Daoy (cell line): Measurements from ENCODE around the gene PMPCA. TPM values are rescaled to one million over a fixed set of nuclear protein-coding genes. Genes with fewer than 3 reads are reported as not detected.
A peak's percentile ranks its signal among the peaks of the same experiment; 100 is the strongest.
"Not testable (repeated sequence)": the region's sequence is repeated elsewhere in the genome, so short reads cannot be mapped to it uniquely, and the experiment has no call there.

Experiments
- DNase-seq: peaks from one replicate; pipeline ENCODE4 v3.0.0-alpha.2; 2015; ENCODE audit warnings: low read depth
- total RNA-seq: library from RNA; depleted of rRNA; stranded (reverse); fragments of >200 nt; shearing (Covaris generic); gene quantifications from 2 replicates; pipeline ENCODE4 v1.2.3, GENCODE V29; 2014

The PMPCA gene
- total RNA-seq, 1 experiment from 2014 or later, result 85.3 TPM

DNA sequence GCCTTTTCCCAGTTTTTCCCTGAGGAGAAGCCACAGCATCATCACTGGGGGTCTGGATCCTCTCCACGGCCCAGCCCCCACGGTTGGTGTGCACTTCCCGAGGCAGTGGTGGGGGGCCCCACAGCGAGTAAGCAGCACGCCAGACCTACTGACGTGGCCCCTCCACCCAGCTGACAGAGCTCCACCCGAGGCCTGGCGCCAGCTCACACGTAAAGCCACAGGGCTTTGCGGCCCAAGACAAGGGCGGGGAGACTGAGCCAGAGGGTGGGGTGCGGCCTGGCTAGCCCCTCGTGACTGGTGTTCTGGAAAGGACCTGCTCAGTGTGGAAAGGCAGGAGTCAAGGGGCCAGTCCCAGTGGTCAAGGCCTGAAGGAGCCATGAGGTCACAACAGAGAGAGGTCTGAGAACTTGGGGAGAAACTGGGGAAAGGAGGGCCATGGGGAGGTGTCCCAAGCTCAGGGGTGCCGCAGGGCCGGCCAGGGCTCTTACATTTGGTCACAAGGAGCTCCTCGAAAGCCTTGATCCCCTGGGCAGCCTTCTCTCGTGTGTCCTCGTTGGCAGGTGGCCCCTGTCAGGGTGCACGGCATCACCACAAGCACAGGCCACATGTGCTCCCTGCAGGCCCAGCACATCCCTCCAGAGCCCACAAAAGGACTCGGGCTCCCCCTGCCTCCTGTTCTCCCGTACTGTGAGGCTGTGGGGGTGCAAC is 16.0 kb upstream of the PMPCA start:
- no peak for DNase-seq

DNA sequence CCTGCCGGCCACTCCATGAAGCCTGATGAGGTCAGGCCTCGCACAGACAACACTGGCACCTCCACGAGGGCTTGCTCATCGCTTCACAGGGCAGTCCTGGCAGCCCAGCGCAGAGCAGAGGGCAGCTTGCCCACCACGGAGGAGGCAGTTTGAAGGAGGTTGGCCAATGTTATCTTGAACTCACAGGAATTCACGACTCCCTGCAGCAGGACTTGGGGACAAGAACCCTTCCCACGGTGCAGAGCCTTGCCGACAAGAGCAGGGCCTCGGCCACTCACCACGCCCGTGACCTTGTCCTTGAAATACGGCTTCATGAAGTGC is 15.5 kb upstream of the PMPCA start:
- DNase-seq, result no peak

DNA sequence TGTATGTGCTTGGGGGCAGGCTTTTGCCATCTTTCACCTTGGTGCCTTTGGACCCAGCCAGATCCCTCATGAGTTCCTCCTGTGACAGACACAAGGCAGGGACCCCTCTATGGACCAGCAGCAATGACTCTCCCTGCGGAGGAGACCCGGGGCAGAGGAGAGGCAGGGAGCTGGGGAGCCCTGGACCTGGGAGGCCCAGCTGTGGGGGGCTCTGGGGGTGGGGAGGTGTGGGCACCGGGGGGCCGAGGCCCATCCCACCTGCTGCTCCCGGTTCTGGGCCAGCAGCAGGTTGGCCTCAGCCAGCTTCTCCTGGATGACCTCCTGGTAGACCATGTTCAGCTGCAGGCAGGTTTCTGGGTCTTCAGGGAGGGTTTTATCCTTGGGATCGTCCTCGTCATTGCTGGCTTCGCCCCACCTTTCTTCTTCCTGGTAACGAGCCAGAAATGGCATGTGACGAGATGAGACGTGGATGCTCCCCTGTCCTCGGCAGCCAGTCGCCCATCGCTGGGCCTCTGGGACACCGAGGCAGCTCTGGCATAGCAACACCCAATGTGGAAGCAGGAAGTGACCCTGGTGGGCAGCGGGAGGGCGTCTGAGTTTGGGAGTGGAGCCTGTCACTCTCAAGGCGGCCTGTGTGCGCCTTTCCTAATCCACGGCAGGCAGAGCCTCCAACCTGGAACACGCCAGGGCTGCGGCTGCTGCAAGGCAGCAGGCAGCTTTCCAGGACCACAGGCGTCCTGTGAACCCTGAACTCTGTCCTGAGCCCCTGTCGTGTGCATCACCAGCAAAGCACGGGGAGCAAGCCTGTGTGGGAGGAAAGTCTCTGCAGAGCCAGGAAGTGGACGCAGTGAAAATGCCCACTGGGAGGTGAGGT is 14.9 kb upstream of the PMPCA start:
- DNase-seq, result no peak

DNA sequence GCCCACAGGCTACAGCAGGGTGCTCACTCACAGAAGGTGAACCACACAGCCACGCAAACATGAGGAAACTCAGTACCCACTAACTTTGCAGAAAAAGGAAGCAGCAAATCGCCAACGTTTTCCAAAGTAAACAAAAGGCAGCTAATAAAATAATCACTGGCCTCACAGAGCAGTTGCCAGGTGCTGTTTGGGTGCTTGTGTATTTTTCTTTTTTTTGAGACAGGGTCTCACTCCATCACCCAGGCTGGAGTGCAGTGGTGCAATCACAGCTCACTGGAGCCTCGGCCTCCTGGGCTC is 14.3 kb upstream of the PMPCA start:
- DNase-seq, result no peak

DNA sequence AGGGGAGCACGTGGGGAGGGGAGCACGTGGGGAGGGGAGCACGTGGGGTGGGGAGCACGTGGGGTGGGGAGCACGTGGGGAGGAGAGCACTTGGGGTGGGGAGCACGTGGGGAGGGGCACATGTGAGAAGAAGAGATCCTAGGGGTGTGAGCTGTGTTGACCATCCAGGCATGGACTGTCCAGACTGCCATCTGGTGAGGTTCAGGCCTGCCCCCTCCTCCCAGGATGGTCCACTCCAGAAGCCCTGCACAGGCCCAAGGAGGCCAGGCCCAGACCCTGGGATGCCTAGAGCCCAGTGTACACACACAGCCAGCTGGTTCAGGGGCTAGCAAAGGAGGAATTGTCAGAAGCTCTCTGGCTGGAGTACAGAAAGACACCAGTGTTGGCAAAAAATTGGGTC is 12.8 kb upstream of the PMPCA start:
- DNase-seq, result no peak

DNA sequence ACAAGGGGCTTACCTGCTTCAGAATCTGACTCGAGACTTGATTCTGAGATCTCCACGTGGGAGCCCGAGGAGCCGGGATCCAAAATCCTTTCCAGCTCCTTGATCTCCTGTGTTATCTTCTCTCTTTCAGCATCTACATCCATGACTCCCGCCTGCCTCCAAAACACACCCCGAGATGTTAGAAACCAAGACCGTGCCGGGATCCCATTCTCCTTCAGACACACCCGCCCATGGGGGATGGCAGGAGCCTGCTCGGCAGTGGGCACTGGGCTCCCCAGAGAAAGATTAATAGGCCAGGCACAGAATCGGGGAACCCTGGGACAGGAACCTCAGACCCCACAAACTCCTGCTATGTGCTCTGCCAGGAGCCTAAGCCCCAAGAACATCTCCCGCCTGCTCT is 12.2 kb upstream of the PMPCA start:
- DNase-seq, result no peak

DNA sequence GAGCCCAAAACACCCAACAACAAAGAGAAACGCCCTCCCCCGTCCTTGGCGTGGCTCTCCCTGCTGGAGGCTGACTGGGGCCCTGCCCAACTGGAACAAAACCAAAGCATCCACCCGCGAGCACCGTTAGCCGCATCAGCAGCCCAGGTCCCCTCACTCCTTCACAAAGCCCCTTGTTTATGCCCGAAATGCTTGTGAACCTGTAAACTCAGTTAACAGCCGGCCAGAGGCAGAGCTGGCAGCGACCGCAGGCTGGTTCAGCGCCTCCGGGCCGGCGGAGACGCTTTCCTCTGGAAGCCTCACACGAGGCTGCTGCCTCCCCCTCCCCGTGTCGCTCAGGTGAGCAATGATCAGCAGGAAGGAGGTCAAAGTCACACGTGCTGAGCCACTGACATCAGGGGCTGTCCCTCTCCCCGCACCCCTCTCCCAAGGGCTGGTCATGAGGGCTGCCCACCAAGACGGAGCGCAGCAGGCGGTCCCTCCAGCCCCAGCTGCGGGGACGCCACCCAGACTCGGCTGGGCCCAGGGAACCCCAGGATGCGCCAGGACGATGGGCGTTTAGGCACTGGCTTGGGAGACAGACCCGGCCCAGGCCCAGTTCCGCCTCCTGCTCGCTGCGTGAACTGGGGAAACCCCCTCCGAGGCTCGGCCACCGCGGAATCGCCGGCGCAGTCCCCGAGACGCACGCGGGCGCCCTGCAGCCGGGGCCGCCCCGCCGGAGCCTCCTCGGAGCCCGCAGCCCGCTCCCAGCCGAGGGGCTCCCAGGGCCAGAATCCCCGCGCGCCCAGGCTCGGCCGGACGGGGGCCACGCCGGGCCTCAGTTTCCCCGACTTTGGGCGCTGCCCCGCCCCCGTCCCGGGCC is 11.1 kb upstream of the PMPCA start:
- peak; percentile 51 for DNase-seq

DNA sequence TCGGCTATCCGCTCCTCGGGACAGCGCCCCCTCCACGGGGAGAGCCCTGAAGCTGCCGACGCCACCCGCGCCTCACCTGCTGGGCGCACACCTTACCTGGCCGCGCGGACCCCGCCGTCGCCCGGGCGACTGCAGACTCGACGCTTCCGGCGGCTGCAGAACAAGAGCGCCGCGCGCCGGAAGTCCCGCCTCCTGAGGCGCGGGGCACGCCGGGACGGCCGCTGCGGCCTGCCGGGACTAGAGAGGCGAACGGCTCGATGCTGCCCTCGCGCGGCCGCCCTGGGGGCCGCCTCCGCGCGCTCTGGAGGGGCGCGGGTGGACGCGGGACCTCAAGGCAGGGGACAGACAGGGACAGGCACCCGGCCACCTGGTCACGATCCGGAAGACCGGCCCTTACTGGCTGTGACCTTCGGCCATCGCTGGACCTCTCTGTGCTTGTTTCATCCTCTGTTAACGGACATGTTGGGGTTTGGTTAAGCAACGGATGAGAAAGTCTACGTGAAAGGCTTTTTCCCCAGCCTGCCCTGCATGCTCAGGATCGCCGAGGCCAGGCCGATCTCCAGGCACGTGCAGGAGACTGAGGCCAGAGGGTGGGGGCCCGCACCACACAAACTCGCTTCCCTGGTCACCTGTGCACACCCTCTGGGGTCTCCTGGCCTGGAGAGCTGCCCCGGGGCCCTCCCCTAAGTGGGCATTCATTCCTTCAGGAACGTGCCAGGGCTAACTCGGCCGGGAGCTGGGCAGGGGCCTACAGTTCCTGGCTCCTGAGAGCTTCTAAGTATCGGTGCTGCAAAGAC is 10.2 kb upstream of the PMPCA start, which contains the start of gene SNAPC4:
Gene SNAPC4 (minus strand): TSS at position 133 of the 797 bp plus-strand sequence. CDS start 1,742 bp downstream, outside the sequence.
- DNase-seq, result peak; percentile 95

DNA sequence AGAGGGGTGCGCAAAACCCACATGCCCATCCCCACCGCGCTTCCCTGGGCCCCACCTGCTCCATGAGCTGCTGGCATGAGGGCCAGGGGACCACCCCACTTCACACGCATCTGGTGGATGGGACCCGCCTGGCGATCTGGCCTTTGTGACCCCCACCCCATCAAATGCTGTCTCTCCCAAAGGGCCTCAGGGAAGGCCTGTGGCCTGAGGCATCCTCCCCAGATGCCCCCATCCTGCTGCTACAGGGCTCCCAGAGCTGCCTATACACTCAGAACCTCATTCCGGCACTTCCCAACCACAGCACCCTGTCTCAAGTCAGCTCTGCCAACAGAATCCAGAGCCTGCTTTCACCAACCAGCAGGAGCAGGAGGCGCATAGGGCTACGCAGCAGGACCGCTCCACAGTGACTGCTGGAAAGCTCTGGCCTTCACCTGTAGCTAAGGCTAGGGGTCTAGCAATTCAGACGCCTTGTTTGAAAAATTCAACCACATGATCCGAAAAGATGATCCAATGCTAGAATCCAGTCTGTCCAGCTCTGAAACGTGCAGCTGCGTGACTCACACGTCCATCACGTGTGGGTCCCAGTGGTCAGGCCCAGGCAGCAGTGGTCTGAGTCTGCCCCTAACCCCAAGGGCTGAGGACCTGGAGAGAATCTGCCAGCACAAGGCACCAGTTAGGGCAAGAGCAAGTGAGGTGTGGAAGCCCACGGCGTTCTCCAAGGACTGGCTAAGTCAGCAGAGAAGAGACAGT is 9.1 kb upstream of the PMPCA start:
- DNase-seq, result no peak

DNA sequence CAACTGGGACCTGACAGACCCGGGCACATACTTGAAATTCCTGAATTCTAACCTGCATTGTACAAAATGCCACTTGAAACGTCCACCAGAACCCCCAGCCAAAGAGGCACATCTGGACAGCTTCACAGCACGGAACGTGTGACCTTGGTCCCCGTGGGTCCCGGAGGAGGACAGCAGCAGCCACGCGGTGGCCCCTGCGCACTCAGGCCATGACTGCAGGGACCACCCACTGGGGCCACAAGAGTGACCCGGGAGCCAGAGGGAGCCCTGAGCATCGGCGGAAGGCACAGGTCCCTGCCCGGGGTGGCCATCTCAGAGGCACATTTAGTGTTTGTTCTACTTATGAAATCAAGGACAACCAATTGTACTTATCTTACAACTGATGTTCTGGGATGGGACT is 8.4 kb upstream of the PMPCA start:
- no peak for DNase-seq

DNA sequence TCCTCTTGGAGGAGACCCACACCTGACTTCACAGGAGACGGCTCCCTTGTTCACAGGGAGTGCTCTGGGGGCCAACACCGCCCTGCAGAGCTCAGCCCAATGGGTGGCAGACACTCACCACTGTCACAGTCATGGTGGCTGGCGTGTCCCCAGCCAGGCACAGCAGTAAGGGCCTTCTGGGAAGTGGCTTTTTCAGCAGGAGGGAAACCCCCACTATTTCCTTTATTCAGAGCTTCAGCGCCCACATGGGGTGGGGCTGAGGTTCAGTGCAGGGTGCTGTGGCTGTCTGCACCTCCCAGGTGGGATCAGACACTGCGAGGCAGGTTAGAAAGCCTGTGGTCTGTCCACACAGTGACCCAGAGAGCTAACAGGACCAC is 6.9 kb upstream of the PMPCA start:
- no peak for DNase-seq

DNA sequence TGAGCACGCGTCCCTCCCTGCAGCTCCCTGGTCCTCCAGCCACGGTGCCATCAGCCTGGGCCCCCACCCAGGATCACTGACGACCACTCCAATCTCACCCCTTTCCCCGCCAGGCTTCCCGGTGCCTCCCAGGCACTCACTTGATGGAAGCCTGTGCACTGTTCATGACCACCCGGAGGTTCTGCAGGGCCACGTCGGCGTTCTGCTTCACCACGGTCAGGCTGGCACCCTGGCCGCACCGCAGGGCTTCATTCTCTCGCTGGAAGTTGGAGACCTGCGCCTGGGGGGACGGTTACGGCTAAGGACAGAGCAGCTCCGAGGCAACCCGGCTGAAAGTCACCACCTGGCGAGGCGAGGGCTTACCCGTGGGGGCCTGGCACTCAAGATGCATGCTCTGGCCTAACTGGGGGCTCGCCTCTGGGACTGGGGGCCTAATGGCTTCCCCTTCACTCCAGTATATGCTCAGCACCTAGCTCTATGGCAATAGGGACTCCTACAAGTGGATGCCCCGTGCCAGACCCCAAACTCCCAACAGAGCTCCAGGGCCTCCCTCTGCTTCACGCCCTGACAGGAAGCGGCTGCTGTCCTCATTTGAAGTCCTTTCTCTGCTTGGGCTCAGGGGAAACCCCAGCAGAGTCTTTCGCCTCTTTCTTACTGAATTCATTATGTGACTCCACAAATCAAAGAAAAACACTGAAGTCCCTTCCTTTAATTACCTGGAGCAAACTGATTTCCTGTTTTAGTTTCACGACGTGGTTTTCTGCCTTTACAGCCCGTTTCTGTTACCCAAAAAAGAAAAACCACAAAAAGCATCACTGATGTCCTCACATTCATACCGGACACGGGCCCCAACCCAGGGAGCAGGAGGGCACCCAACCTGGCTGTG is 6.3 kb upstream of the PMPCA start:
- no peak for DNase-seq

DNA sequence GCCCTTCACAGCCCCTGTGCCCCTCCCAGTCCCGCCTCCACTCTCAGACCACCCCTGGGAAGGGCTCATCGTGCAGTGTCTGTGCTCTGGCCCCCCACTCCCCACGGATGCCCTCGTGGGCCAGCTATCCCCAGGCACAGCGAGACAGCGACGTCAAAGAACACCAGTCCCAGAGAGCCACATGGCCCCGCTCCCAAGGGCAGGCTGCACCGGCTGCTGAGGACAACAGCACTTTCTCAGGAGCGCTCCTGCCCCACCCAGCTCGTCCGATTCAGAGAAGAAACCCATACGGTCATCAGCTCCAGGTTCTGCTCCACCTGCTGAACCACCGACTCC is 5.7 kb upstream of the PMPCA start:
- no peak for DNase-seq

DNA sequence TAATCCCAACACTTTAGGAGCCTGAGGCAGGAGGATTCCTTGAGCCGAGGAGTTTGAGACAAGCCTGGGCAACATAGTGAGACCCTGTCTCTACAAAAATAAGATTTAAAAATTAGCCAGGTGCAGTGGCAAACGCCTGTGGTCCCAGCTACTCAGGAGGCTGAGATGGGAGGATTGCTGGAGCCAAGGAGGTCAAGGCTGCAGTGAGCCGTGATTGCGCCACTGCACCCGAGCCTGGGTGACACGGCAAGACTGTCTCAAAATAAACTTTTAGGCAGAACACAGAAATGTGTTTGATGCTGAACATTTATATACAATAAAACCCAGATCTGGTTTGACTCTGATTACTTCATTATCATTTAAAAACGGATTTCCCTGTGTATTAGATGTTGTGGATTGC is 5.0 kb upstream of the PMPCA start:
- DNase-seq, result no peak

DNA sequence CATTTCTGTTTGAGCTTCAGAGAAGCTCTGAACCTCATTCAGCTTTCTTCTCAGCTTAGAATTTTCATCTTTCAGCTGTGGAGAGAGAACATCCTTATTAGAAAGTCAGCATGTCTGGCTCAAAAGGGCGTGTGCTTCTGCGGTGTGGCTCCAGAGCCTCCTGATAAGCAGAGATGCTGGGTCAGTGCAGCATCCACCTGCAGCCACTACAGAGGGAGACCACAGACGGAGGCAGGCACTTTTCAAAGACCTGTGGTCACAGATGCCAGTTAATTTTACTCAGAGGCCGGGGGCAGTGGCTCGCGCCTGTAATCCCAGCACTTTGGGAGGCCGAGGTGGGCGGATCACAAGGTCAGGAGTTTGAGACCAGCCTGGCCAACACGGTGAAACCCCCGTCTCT is 4.6 kb upstream of the PMPCA start:
- not testable (repeated sequence) for DNase-seq

DNA sequence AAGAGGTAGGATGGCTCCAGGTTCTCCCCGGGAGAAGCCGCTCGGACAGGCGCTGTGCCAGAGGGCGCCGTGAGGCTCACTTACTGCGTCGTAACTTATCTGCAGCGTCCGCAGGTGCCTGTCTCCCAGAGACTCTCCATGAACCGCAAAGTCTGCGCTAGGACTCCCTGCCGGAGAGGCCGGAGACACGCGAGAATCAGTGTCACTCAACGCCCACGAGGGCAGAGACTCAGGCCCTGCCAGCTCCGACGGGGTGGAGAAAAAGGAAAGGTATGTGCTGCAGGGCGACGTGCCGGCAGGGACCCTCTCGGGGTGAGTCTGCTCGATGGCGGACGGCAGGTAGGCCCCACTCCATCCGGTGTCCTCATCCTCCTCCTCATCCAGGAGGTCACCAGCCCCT is 3.4 kb upstream of the PMPCA start:
- DNase-seq, result not testable (repeated sequence)

DNA sequence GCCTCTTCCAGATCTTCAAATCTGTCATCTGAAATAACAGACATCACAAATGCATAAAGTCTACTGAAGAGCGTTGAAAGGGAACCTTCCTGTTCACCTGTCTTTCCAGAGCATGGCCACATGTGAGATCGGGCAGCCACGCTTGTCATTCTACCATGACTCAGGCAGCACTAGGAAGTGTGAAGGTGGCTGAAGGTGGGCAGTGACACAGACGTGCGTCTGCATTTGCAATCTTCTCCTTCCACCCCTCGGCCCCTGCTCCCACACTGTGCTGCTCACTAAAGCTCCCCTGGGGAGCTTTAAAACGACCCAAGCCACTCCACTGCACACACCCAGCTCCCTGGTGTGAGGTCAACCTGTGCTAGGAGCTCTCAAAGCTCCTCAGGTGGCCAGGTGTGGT is 2.5 kb upstream of the PMPCA start:
- no peak for DNase-seq

DNA sequence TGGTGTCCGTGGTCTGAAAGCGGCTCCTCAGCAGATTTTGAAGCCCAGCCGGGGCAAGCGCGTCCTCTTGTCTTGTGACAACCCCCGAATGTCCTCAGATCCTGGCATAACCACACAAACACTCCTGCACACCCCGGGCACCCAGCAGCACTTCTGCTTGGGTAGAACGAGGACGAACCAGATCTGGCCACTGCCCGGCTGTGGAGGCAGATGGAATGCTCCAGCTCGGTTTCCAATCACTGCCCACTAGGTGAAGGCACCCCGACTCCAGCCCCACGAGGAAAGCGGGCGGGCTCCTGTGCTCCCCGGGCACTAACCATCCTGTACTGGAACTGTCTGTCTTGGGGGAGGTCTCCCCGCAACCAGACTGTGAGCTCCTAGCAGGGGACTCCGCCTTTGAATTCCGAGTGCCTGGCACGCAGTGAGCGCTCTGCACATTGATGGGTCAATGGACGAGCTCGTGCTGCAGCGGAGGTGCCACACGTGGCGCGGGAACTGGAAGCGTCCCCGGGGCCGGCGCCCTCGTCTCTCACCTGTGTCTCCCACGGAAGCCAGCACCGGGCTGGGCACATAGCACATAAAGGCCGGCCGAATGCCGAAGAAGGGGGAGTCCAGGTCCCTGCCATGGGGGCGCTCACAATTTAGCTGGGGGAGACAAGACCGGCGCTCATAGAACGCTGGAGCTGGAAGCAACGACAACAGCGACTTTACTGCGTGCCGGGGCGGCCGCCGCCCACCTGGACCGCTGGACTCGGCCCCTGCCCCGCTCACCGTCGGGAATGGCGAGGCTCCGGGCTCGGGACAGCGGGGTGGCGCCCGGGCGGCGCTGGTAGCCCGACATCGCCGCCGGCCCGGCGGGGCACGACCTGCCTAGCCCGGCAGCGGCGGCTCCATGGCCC is 652 bp upstream of the PMPCA start:
- peak; percentile 65 for DNase-seq

DNA sequence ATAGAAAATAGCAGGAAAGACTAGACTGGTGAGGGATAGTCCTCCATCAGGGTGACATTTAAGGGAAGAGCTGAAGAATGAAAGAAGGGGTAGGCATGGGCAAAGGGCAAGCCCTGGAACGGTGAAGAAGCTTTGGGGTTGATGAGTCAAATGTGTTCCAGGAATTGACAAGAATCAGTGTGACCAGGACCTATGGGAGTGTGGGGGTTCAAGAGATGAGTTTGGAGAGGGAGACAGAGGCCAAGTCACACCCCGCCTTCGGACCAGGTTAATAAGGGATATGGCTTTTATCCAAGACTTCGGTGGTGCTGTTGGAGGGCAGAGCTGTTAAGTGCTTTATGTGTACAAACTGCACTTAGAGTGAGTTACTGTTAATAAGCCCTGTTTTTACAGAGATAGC is 920 bp downstream of the PMPCA start:
- DNase-seq, result no peak
